Measurements from ENCODE around the gene PCGF3. TPM values are rescaled to one million over a fixed set of nuclear protein-coding genes. Genes with fewer than 3 reads are reported as not detected.

The PCGF3 gene
- total RNA-seq, 4 donors from 2014 or later, result 54.8 to 123 (median 90.5) TPM

DNA sequence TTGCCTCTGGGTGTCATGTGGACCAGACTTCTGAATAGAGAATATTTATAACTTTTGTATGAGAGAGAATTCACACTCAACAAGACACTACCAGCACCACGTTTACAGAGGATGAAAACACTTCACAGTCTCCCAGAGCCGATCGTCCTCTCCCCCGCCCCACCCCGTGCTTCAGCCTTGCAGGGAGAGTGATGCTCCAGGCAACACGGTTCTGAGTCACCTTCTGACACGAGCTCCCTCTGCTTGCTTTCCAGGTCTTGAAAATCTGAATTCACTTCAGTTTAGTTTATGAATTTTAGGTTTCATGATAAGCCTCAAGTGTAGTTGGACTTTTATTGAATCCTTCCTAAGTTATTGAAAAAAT lies 60.5 kb downstream of the PCGF3 start:
- H3K4me1 ChIP-seq, result peaks cover 0 to 8% (median 0%) of the 10 kb centered on the region in 4 donors
- no peak for DNase-seq (ENCODE audit: low spot score in 2 of 2)
- TF ChIP-seq EP300 (IDR thresholded peaks at IDR 0.05) (no peak), POLR2A (IDR thresholded peaks at IDR 0.05) (no peak)
- TF ChIP-seq, protein P1, sequence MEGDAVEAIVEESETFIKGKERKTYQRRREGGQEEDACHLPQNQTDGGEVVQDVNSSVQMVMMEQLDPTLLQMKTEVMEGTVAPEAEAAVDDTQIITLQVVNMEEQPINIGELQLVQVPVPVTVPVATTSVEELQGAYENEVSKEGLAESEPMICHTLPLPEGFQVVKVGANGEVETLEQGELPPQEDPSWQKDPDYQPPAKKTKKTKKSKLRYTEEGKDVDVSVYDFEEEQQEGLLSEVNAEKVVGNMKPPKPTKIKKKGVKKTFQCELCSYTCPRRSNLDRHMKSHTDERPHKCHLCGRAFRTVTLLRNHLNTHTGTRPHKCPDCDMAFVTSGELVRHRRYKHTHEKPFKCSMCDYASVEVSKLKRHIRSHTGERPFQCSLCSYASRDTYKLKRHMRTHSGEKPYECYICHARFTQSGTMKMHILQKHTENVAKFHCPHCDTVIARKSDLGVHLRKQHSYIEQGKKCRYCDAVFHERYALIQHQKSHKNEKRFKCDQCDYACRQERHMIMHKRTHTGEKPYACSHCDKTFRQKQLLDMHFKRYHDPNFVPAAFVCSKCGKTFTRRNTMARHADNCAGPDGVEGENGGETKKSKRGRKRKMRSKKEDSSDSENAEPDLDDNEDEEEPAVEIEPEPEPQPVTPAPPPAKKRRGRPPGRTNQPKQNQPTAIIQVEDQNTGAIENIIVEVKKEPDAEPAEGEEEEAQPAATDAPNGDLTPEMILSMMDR (IDR thresholded peaks at IDR 0.05), result no peak
- H3K9me3 ChIP-seq, result peaks cover 0 to 83% (median 8%) of the 10 kb centered on the region in 4 donors
- no peaks in the 10 kb centered on the region for H3K27me3 ChIP-seq
- peaks cover 10 to 100% (median 24%) of the 10 kb centered on the region in 3 donors for H3K36me3 ChIP-seq
- no peak overlapping the region for H3K4me3 ChIP-seq
- H3K27ac ChIP-seq, result peak overlapping the region in 1 of 4 donors; percentile 39
- WGBS, 2 donors, result 67 to 69% methylated on average over 7 of the region's 7 CpGs

- WGBS, 2 donors, result 77 to 83% methylated on average over 21 of the region's 21 CpGs
- TF ChIP-seq, protein P1 (IDR thresholded peaks at IDR 0.05), result no peak
- no peak for TF ChIP-seq POLR2A (IDR thresholded peaks at IDR 0.05)
- no peak for TF ChIP-seq EP300 (IDR thresholded peaks at IDR 0.05)
- Histone ChIP-seq H3K9me3 (peaks cover 0 to 84% (median 8%) of the 10 kb centered on the region in 4 donors), H3K4me3 (no peak overlapping the region), H3K27ac (peak overlapping the region in 1 of 4 donors; percentile 38), H3K27me3 (no peaks in the 10 kb centered on the region), H3K4me1 (peaks cover 0 to 14% (median 3%) of the 10 kb centered on the region in 4 donors), H3K36me3 (peaks cover 10 to 100% (median 18%) of the 10 kb centered on the region in 3 donors)
- DNase-seq (ENCODE audit: low spot score in 2 of 2), result no peak
Measured at GRCh38 chr4:766559-767283, 61.1 kb downstream of the PCGF3 start.

- Histone ChIP-seq H3K27ac (no peak overlapping the region), H3K4me3 (no peak overlapping the region), H3K27me3 (no peaks in the 10 kb centered on the region), H3K4me1 (peaks cover 0 to 28% (median 5%) of the 10 kb centered on the region in 4 donors), H3K36me3 (peaks cover 6 to 100% (median 8%) of the 10 kb centered on the region in 3 donors), H3K9me3 (peaks cover 0 to 79% (median 8%) of the 10 kb centered on the region in 4 donors)
- 90 to 91% methylated on average over 15 of the region's 15 CpGs for WGBS, 2 donors
- DNase-seq (ENCODE audit: low spot score in 2 of 2), result no peak
- no peak for TF ChIP-seq EP300 (IDR thresholded peaks at IDR 0.05)
- TF ChIP-seq, protein P1 (IDR thresholded peaks at IDR 0.05), result no peak
- TF ChIP-seq POLR2A (IDR thresholded peaks at IDR 0.05), result no peak
Measured at GRCh38 chr4:768076-768475, 62.4 kb downstream of the PCGF3 start.

DNA sequence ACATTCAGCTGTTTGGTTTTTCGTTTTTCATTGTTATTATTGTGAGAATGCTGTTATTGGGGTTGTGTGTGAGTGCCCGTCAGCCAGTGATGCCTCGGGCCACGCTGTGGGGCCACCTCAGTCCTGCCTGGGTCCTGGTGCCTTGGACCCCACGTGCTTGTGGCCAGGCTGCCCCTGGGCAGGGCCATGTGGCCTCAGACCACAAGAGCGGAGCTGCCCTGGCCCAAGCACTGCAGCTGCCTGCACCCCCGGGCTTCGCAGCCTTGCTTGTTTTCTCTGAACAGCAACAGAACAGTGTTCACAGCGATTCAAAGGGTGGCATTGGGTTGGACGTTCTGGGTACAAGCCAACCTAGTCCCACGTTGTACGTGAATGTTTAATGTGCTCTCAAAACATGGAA lies 63.4 kb downstream of the PCGF3 start:
- no peaks in the 10 kb centered on the region for H3K27me3 ChIP-seq
- 76 to 77% methylated on average over 12 of the region's 12 CpGs for WGBS, 2 donors
- peaks cover 0 to 79% (median 8%) of the 10 kb centered on the region in 4 donors for H3K9me3 ChIP-seq
- no peak overlapping the region for H3K4me3 ChIP-seq
- peaks cover 5 to 100% (median 6%) of the 10 kb centered on the region in 3 donors for H3K36me3 ChIP-seq
- H3K27ac ChIP-seq, result no peak overlapping the region
- TF ChIP-seq, protein P1 (IDR thresholded peaks at IDR 0.05), result no peak
- TF ChIP-seq EP300 (IDR thresholded peaks at IDR 0.05) (no peak), POLR2A (IDR thresholded peaks at IDR 0.05) (no peak)
- DNase-seq (ENCODE audit: low spot score in 2 of 2), result no peak
- H3K4me1 ChIP-seq, result peaks cover 0 to 37% (median 5%) of the 10 kb centered on the region in 4 donors

DNA sequence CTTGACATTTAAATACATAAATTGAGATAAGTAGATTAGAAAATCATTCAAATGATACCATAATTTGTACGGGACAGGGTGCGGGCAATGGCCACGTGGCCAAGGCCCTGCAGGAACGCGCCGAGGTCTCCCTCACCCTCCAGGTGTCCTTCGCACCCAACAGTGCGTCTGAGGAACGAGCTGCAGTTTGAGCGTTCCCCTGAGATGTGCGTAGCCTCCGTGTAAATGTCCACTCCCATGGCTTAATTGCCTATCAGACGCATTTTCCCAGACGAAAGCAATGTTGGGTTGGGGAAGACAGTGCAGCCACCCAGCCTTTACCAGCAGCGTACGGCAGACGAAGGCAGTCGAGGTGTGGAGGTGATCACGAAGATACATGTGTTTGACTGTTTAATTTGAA lies 63.9 kb downstream of the PCGF3 start:
- no peak overlapping the region for H3K27ac ChIP-seq
- no peaks in the 10 kb centered on the region for H3K27me3 ChIP-seq
- H3K4me3 ChIP-seq, result no peak overlapping the region
- H3K9me3 ChIP-seq, result peaks cover 0 to 77% (median 8%) of the 10 kb centered on the region in 4 donors
- TF ChIP-seq POLR2A (IDR thresholded peaks at IDR 0.05), result no peak
- no peak for TF ChIP-seq EP300 (IDR thresholded peaks at IDR 0.05)
- TF ChIP-seq, protein P1 (IDR thresholded peaks at IDR 0.05), result no peak
- WGBS, 2 donors, result 89 to 93% methylated on average over 19 of the region's 19 CpGs
- peaks cover 5 to 100% (median 6%) of the 10 kb centered on the region in 3 donors for H3K36me3 ChIP-seq
- no peak for DNase-seq (ENCODE audit: low spot score in 2 of 2)
- H3K4me1 ChIP-seq, result peaks cover 0 to 37% (median 5%) of the 10 kb centered on the region in 4 donors

All from tibial nerve (tissue), 4 donors.